DOHH2 (cell line): ENCODE results near the gene TRMT1.

Experiments used
- H3F3A ChIP-seq: fragments of 200-600 bp; sonication (generic), shearing (Covaris generic); 2 replicates; pipeline ENCODE4 v1.6.0; 2016; ENCODE audit warnings: antibody characterized with exemption, mild to moderate bottlenecking; ENCODE audit not compliant: control insufficient read depth, insufficient read depth
- H3K27ac ChIP-seq: fragments of 200-600 bp; sonication (generic); 2 replicates; pipeline ENCODE4 v1.5.1; 2014; ENCODE audit warnings: low read depth, mild to moderate bottlenecking, low read length, moderate library complexity
- H3K27me3 ChIP-seq: fragments of 200-600 bp; sonication (generic); 2 replicates; pipeline ENCODE4 v1.6.1; 2014; ENCODE audit warnings: mild to moderate bottlenecking, low read length, mixed read lengths; ENCODE audit not compliant: control insufficient read depth
- H3K36me3 ChIP-seq: fragments of 200-600 bp; sonication (generic); 2 replicates; pipeline ENCODE4 v1.6.1; 2014; ENCODE audit warnings: mild to moderate bottlenecking, low read length, moderate library complexity, mixed read lengths; ENCODE audit not compliant: control insufficient read depth
- H3K4me1 ChIP-seq: fragments of 200-600 bp; sonication (generic); 2 replicates; pipeline ENCODE4 v1.6.1; 2014; ENCODE audit warnings: mild to moderate bottlenecking, low read length, mixed read lengths; ENCODE audit not compliant: control insufficient read depth
- H3K4me2 ChIP-seq: fragments of 200-600 bp; sonication (generic); 2 replicates; pipeline ENCODE4 v1.6.0; 2014; ENCODE audit warnings: mild to moderate bottlenecking, low read length, moderate library complexity
- H3K4me3 ChIP-seq: fragments of 200-600 bp; sonication (generic); 2 replicates; pipeline ENCODE4 v1.5.1; 2014; ENCODE audit warnings: mild to moderate bottlenecking, low read length, mixed read lengths
- H3K79me2 ChIP-seq: fragments of 200-600 bp; sonication (generic); 2 replicates; pipeline ENCODE4 v1.6.1; 2014; ENCODE audit warnings: mild to moderate bottlenecking, low read length, mixed read lengths; ENCODE audit not compliant: control insufficient read depth
- H3K9me2 ChIP-seq: fragments of 200-600 bp; sonication (generic); replicated peaks from 2 replicates; pipeline ENCODE4 v1.6.1; 2014; ENCODE audit warnings: mild to moderate bottlenecking, low read length, mixed read lengths; ENCODE audit not compliant: control insufficient read depth
- H3K9me3 ChIP-seq: fragments of 200-600 bp; sonication (generic); 2 replicates; pipeline ENCODE4 v1.6.1; 2014; ENCODE audit warnings: antibody characterized with exemption, low read length, mixed read lengths; ENCODE audit not compliant: control insufficient read depth, insufficient read depth
- H4K20me1 ChIP-seq: fragments of 200-600 bp; sonication (generic); 2 replicates; pipeline ENCODE4 v1.6.0; 2014; ENCODE audit warnings: low read depth, mild to moderate bottlenecking, antibody characterized with exemption, low read length, moderate library complexity; ENCODE audit not compliant: control insufficient read depth, insufficient read depth
- CTCF ChIP-seq: fragments of 200-600 bp; sonication (generic); IDR thresholded peaks from one replicate; pipeline ENCODE4 v1.5.1; 2014; ENCODE audit warnings: antibody characterized with exemption, mild to moderate bottlenecking, low read depth, low read length; ENCODE audit not compliant: poor library complexity, severe bottlenecking
- EZH2phosphoT487 ChIP-seq: fragments of 200-600 bp; sonication (generic); IDR thresholded peaks from 2 replicates; pipeline ENCODE4 v1.6.1; 2017; ENCODE audit warnings: borderline replicate concordance, mild to moderate bottlenecking, antibody characterized with exemption, low read length, moderate library complexity, mixed read lengths

Gene TRMT1

GRCh38 chr19:13164343-13165161 lies 48.0 kb upstream of the TRMT1 start:
- Histone ChIP-seq H4K20me1 (no peaks in the 10 kb centered on the region), H3K79me2 (no peaks in the 10 kb centered on the region), H3K27ac (peak overlapping the region; percentile 91), H3K4me1 (peaks cover 84% of the 10 kb centered on the region), H3K4me2 (peak overlapping the region; percentile 100), H3F3A (peaks cover 51% of the 10 kb centered on the region), H3K36me3 (no peaks in the 10 kb centered on the region), H3K9me3 (no peaks in the 10 kb centered on the region), H3K9me2 (no peaks in the 10 kb centered on the region), H3K27me3 (no peaks in the 10 kb centered on the region), H3K4me3 (peak overlapping the region; percentile 85)
- TF ChIP-seq EZH2phosphoT487, result no peak
- TF ChIP-seq CTCF, result no peak

- Histone ChIP-seq H3K4me3 (peak overlapping the region; percentile 85), H3K79me2 (no peaks in the 10 kb centered on the region), H3F3A (peaks cover 48% of the 10 kb centered on the region), H3K4me2 (peak overlapping the region; percentile 100), H3K36me3 (no peaks in the 10 kb centered on the region), H3K4me1 (peaks cover 76% of the 10 kb centered on the region), H4K20me1 (no peaks in the 10 kb centered on the region), H3K9me3 (no peaks in the 10 kb centered on the region), H3K27ac (peak overlapping the region; percentile 91), H3K27me3 (no peaks in the 10 kb centered on the region), H3K9me2 (no peaks in the 10 kb centered on the region)
- no peak for TF ChIP-seq CTCF
- TF ChIP-seq EZH2phosphoT487, result no peak
Measured at GRCh38 chr19:13163609-13164342, 47.2 kb upstream of the TRMT1 start.

- no peaks in the 10 kb centered on the region for H3K27me3 ChIP-seq
- H3K9me3 ChIP-seq, result no peaks in the 10 kb centered on the region
- H3K9me2 ChIP-seq, result no peaks in the 10 kb centered on the region
- H3K27ac ChIP-seq, result peak overlapping the region; percentile 91
- no peaks in the 10 kb centered on the region for H3K36me3 ChIP-seq
- no peak for TF ChIP-seq EZH2phosphoT487
- no peak for TF ChIP-seq CTCF
- H3K79me2 ChIP-seq, result no peaks in the 10 kb centered on the region
- H3K4me1 ChIP-seq, result peaks cover 75% of the 10 kb centered on the region
- peaks cover 46% of the 10 kb centered on the region for H3F3A ChIP-seq
- no peaks in the 10 kb centered on the region for H4K20me1 ChIP-seq
- H3K4me2 ChIP-seq, result peak overlapping the region; percentile 100
- peak overlapping the region; percentile 85 for H3K4me3 ChIP-seq
Measured at GRCh38 chr19:13162724-13163608, 46.4 kb upstream of the TRMT1 start.
